Measurements from ENCODE around the gene NUP188. TPM values are rescaled to one million over a fixed set of nuclear protein-coding genes. Genes with fewer than 3 reads are reported as not detected.

Gene NUP188
- total RNA-seq, 1 experiment from 2014 or later, result 80.9 TPM

DNA sequence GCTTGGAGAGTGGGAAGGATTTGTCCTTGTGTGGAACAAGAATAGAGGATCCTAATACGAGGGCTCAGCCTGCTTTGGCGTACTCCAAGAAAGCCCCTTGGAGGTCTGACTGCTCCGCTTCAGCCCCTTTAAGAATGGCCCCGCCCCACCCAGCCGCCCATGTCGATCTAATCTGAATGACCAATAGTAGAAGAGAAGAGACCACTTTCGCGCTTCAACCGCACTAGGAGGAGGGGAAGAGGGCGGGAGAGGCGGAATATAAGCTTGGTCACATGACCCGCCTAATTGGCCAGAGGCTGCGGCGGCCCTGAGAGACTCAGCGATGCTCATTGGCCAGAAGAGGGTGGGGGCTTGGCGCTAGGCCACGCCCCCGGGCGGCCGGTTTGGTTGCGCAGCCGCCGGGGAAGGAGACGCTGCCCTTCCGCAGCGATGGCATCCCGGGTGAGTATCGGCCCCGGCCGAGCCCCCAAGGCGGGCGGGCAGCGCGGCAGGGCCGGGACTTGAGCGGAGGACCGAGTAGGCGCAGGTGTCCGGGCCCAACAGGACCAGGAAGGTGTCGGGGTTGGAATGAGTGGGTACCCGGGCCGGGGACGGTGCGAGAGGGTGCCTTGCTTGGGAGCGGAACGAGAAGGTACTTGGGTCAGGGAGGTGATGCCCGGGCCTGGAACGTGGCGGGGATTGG lies 88.9 kb downstream of the NUP188 start, which contains the start of gene MIGA2:
Gene MIGA2, plus strand, starts transcription at position 386 of the 682 bp plus-strand sequence. CDS start 3,969 bp downstream, outside the sequence.
- peaks cover 9% of the 10 kb centered on the region for H3K4me1 Mint-ChIP-seq (ENCODE audit: low read depth, unreplicated experiment)
- H3K36me3 Mint-ChIP-seq (ENCODE audit: insufficient read depth, unreplicated experiment), result peaks cover 16% of the 10 kb centered on the region

DNA sequence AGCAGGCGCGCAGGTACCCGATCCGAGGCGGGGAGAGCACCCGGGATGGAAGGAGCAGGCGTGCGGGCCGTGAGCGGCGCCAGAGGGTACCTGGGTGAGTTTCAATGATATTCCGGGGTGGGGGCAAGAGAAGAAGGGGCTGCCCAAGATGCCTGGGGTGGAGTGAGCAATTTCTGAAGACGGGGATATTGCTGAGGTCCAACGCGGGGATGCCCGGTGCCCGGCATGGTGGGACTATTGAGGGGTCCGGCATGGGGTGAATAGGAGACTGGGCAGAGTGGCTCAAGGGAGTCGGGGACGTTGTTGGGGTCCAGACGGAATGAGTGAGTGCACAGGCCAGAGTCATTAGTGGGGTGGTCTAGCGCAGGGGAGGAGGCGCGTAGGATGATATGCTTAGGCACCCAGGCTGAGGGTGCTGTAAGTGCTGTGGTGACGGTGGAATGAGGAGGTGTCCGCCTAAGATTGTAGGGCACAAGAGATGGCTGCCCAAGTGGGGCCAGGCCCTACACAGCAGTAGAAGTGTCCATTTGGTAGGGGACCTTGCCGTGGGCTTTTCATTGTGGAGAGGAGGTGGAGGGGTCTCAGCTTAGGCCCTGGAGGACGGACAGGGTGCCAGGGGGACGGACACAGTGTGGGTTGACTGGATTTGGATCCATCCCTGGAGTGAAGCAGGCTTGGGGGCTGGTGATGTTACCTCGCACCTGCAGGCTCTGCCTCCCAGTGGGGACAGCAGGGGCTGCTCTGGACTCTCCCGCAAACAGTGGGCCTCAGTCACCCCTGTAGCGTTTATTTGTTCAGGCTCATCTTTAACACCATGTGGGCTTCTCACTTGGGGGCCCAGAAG lies 89.6 kb downstream of the NUP188 start:
- TF ChIP-seq, protein P1, sequence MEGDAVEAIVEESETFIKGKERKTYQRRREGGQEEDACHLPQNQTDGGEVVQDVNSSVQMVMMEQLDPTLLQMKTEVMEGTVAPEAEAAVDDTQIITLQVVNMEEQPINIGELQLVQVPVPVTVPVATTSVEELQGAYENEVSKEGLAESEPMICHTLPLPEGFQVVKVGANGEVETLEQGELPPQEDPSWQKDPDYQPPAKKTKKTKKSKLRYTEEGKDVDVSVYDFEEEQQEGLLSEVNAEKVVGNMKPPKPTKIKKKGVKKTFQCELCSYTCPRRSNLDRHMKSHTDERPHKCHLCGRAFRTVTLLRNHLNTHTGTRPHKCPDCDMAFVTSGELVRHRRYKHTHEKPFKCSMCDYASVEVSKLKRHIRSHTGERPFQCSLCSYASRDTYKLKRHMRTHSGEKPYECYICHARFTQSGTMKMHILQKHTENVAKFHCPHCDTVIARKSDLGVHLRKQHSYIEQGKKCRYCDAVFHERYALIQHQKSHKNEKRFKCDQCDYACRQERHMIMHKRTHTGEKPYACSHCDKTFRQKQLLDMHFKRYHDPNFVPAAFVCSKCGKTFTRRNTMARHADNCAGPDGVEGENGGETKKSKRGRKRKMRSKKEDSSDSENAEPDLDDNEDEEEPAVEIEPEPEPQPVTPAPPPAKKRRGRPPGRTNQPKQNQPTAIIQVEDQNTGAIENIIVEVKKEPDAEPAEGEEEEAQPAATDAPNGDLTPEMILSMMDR (IDR thresholded peaks at IDR 0.05; ENCODE audit: insufficient read depth in 1 of 2, low read depth in 1 of 2, low read length in 1 of 2, severe bottlenecking in 1 of 2, unreplicated experiment in 1 of 2), result no peak
- H3K4me1 Mint-ChIP-seq (ENCODE audit: low read depth, unreplicated experiment), result peaks cover 9% of the 10 kb centered on the region
- peaks cover 1% of the 10 kb centered on the region; the same call in 1 of the 2 replicates for H3K36me3 ChIP-seq (ENCODE audit: control insufficient read depth, insufficient read depth, low read length)
- ChIA-PET POLR2A (interaction anchor here (0.5 to 1.0 kb wide), 4 partner anchors 9 to 877 kb away, joined by 3 to 6 read pairs (median 3); partner anchors contain the start of gene SH3GLB2), CTCF (interaction anchor here (1.0 to 1.6 kb wide), 2 partner anchors 9 kb away, joined by 5 to 10 read pairs; partner anchors contain the start of gene SH3GLB2)
- peak overlapping the region; percentile 72 for H3K27ac Mint-ChIP-seq (ENCODE audit: unreplicated experiment)
- intact Hi-C loops (cut with micrococcal nuclease; ENCODE audit: unreplicated experiment), result loop anchor here (1.0 kb wide), 1 partner anchor 9 kb away; the partner anchor contains the start of gene SH3GLB2
- peaks cover 23% of the 10 kb centered on the region for H3K36me3 Mint-ChIP-seq (ENCODE audit: insufficient read depth, unreplicated experiment)
- H3K4me3 Mint-ChIP-seq (ENCODE audit: unreplicated experiment), result peak overlapping the region; percentile 80
- H3K27me3 Mint-ChIP-seq (ENCODE audit: insufficient read depth, unreplicated experiment), result no peaks in the 10 kb centered on the region
- H3K9me3 ChIP-seq, result no peaks in the 10 kb centered on the region
- peaks cover 11% of the 10 kb centered on the region; the same call in 1 of the 2 replicates for H3K4me1 ChIP-seq
- DNase-seq, result no peak
- H3K4me3 ChIP-seq (ENCODE audit: low read depth, low read length), result peak overlapping the region; percentile 94
- H3K9me3 Mint-ChIP-seq (ENCODE audit: unreplicated experiment), result no peaks in the 10 kb centered on the region
- H3K27me3 ChIP-seq (replicated peaks; ENCODE audit: control insufficient read depth, insufficient read depth, low read length), result no peaks in the 10 kb centered on the region
- BruUV-seq (replicated peaks), result TSS peak; percentile 20

More for the DNA sequence above, 88.9 kb downstream of the NUP188 start, which contains the start of gene MIGA2:
- H3K4me1 ChIP-seq, result peaks cover 11% of the 10 kb centered on the region; the same call in 1 of the 2 replicates
- Mint-ChIP-seq H3K27me3 (ENCODE audit: insufficient read depth, unreplicated experiment) (no peaks in the 10 kb centered on the region), H3K4me3 (ENCODE audit: unreplicated experiment) (peak within 1 kb of the TSS; percentile 80), H3K27ac (ENCODE audit: unreplicated experiment) (peak within 1 kb of the TSS; percentile 72), H3K9me3 (ENCODE audit: unreplicated experiment) (no peaks in the 10 kb centered on the region)
- intact Hi-C loops (cut with micrococcal nuclease; ENCODE audit: unreplicated experiment), result loop anchor here (1.0 kb wide), 1 partner anchor 8 kb away; the partner anchor contains the start of gene SH3GLB2
- H3K4me3 ChIP-seq (ENCODE audit: low read depth, low read length), result peak within 1 kb of the TSS; percentile 94
- ChIA-PET CTCF (interaction anchor here (1.0 kb wide), 1 partner anchor 8 kb away, joined by 5 read pairs; the partner anchor contains the start of gene SH3GLB2), POLR2A (interaction anchor here (0.5 to 1.0 kb wide), 6 partner anchors 8 to 877 kb away, joined by 3 to 6 read pairs (median 3); partner anchors contain the start of genes DOLPP1, SH3GLB2 and SPOUT1)
- DNase-seq, result peak; percentile 97 to 99
- H3K9me3 ChIP-seq, result no peaks in the 10 kb centered on the region
- BruUV-seq (replicated peaks), result no TSS peak
- TF ChIP-seq, protein P1 (IDR thresholded peaks at IDR 0.05; ENCODE audit: insufficient read depth in 1 of 2, low read depth in 1 of 2, low read length in 1 of 2, severe bottlenecking in 1 of 2, unreplicated experiment in 1 of 2), result no peak
- H3K36me3 ChIP-seq (ENCODE audit: control insufficient read depth, insufficient read depth, low read length), result peaks cover 1% of the 10 kb centered on the region; the same call in 1 of the 2 replicates
- no peaks in the 10 kb centered on the region for H3K27me3 ChIP-seq (replicated peaks; ENCODE audit: control insufficient read depth, insufficient read depth, low read length)

DNA sequence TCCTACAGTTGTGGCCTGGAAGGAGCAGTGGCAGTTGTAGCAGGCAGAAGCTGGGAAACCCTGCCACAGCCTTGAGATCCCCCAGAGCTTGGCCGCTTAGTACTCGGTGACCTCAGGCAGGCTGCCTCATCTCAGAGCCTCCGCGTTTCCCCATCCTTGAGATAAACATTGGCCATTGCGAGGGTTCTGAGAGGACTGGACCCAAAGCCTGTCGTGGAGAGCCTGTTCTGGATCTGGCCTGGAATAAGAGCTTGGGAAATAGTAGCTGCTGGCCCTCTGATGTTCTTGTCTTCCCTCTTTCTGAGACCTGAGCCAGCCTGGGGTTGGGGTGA lies 90.2 kb downstream of the NUP188 start:
- Mint-ChIP-seq H3K36me3 (ENCODE audit: insufficient read depth, unreplicated experiment) (peaks cover 29% of the 10 kb centered on the region), H3K27ac (ENCODE audit: unreplicated experiment) (no peak overlapping the region), H3K9me3 (ENCODE audit: unreplicated experiment) (no peaks in the 10 kb centered on the region), H3K4me3 (ENCODE audit: unreplicated experiment) (peak overlapping the region; percentile 80), H3K4me1 (ENCODE audit: low read depth, unreplicated experiment) (peaks cover 9% of the 10 kb centered on the region), H3K27me3 (ENCODE audit: insufficient read depth, unreplicated experiment) (no peaks in the 10 kb centered on the region)
- no TSS peak for BruUV-seq (replicated peaks)
- H3K36me3 ChIP-seq (ENCODE audit: control insufficient read depth, insufficient read depth, low read length), result peaks cover 1% of the 10 kb centered on the region
- H3K4me3 ChIP-seq (ENCODE audit: low read depth, low read length), result peak overlapping the region; percentile 94
- no peak for DNase-seq
- TF ChIP-seq, protein P1 (IDR thresholded peaks at IDR 0.05; ENCODE audit: insufficient read depth in 1 of 2, low read depth in 1 of 2, low read length in 1 of 2, severe bottlenecking in 1 of 2, unreplicated experiment in 1 of 2), result no peak
- no peaks in the 10 kb centered on the region for H3K27me3 ChIP-seq (replicated peaks; ENCODE audit: control insufficient read depth, insufficient read depth, low read length)
- ChIA-PET CTCF (interaction anchor here (1.6 kb wide), 1 partner anchor 9 kb away, joined by 10 read pairs; the partner anchor contains the start of gene SH3GLB2), POLR2A (no interaction called here)
- H3K4me1 ChIP-seq, result peaks cover 11% of the 10 kb centered on the region; the same call in 1 of the 2 replicates
- intact Hi-C loops (cut with micrococcal nuclease; ENCODE audit: unreplicated experiment), result no loop called here
- H3K9me3 ChIP-seq, result no peaks in the 10 kb centered on the region
